HepG2 (cell line): ENCODE measurements around the gene ELFN1. TPM values are rescaled to one million over a fixed set of nuclear protein-coding genes. Genes with fewer than 3 reads are reported as not detected.

Experiments used
- ATAC-seq: fragments of 200-7000 bp; cut with Tn5 transposase; 3 replicates; pipeline ENCODE4 v1.9.1; 2020; ENCODE audit warnings: mild to moderate bottlenecking, moderate library complexity
- BruUV-seq: library from RNA; stranded (reverse); fragments of 400-500 nt; replicated peaks from 2 replicates; lab custom pipeline; 2021; lab: Mats Ljungman, UMichigan
- CTCF ChIA-PET: fragments of 300-600 bp; formaldehyde crosslinking; extraction: SDS; loops from one replicate; lab custom pipeline; 2021; ENCODE audit warnings: low total read pairs, inconsistent platforms, low intra/inter-chr PET ratio; lab: Yijun Ruan, JAX
- POLR2A ChIA-PET: fragments of 350-600 bp; sonication (Branson Sonifier 250); formaldehyde crosslinking; loops from one replicate; lab custom pipeline; 2020; ENCODE audit warnings: antibody characterized with exemption, inconsistent platforms; lab: Yijun Ruan, JAX
- DNase-seq: peaks from one replicate; pipeline ENCODE4 v3.0.0-alpha.2; 2015; ENCODE audit warnings: low spot score
- FAIRE-seq: peaks from 3 replicates; lab custom pipeline; 2011; peaks lifted over from hg19 to GRCh38; lab: Jason Lieb, UNC
- H2AFZ ChIP-seq: one replicate; pipeline ENCODE4 v1.6.1; 2011; ENCODE audit warnings: low read length, inconsistent platforms
- H3K27ac ChIP-seq: fragments of 300-600 bp; 3 replicates; pipeline ENCODE4 v1.8.0; 2011; ENCODE audit warnings: mixed run types, mild to moderate bottlenecking, mixed read lengths, low read length, inconsistent platforms; ENCODE audit not compliant: insufficient read depth; ENCODE audit errors: extremely low read length
- H3K27me3 ChIP-seq, 2 experiments: fragments of 200-600 bp in 1 of 2; 2 replicates in 1 of 2; 3 replicates in 1 of 2; pipeline versions ENCODE4 v1.6.0 to v1.8.0; 2011; ENCODE audit warnings: low read length in 2 of 2, mild to moderate bottlenecking in 2 of 2, moderate library complexity in 2 of 2, inconsistent platforms in 1 of 2; ENCODE audit not compliant: insufficient read depth in 2 of 2, control insufficient read depth in 1 of 2
- H3K36me3 ChIP-seq, 2 experiments: fragments of 200-600 bp in 1 of 2; replicated peaks in 1 of 2; 2 replicates in 1 of 2; 3 replicates in 1 of 2; pipeline versions ENCODE4 v1.5.1 to v1.8.0; 2011; ENCODE audit warnings: low read length in 2 of 2, inconsistent platforms in 1 of 2; ENCODE audit not compliant: insufficient read depth in 2 of 2, control insufficient read depth in 1 of 2
- H3K4me1 ChIP-seq: 2 replicates; pipeline ENCODE4 v1.5.1; 2012; ENCODE audit warnings: low read length, inconsistent platforms; ENCODE audit not compliant: insufficient read depth
- H3K4me2 ChIP-seq: 2 replicates; pipeline ENCODE4 v1.6.0; 2011; ENCODE audit warnings: low read depth, low read length, inconsistent platforms
- H3K4me3 ChIP-seq, 3 experiments: fragments of 200-600 bp in 1 of 3; sonication (generic), shearing (Covaris generic) in 1 of 3; replicated peaks in 1 of 3; 2 replicates each; pipeline ENCODE4 v1.5.1; 2011 to 2016; ENCODE audit warnings: low read length in 3 of 3, inconsistent platforms in 2 of 3, low read depth in 2 of 3, mild to moderate bottlenecking in 2 of 3, control low read depth in 1 of 3, mixed read lengths in 1 of 3; ENCODE audit not compliant: insufficient read depth in 1 of 3
- H3K79me2 ChIP-seq: one replicate; pipeline ENCODE4 v1.6.1; 2011; ENCODE audit warnings: low read length, inconsistent platforms; ENCODE audit not compliant: insufficient read depth
- H3K9ac ChIP-seq: 2 replicates; pipeline ENCODE4 v1.6.0; 2011; ENCODE audit warnings: mild to moderate bottlenecking, low read depth, low read length, inconsistent platforms; ENCODE audit not compliant: insufficient read depth
- H3K9me3 ChIP-seq: 2 replicates; pipeline ENCODE4 v1.5.1; 2012; ENCODE audit warnings: mild to moderate bottlenecking, low read length
- H4K20me1 ChIP-seq: 2 replicates; pipeline ENCODE4 v1.6.0; 2011; ENCODE audit warnings: inconsistent platforms, mild to moderate bottlenecking, low read length, moderate library complexity; ENCODE audit not compliant: insufficient read depth
- AKAP8 ChIP-seq: sonication (generic); formaldehyde crosslinking; IDR thresholded peaks from 2 replicates; pipeline ENCODE4 v1.5.1; 2020; ENCODE audit warnings: mild to moderate bottlenecking, missing genetic modification reagents
- BRD4 ChIP-seq: sonication (generic); formaldehyde crosslinking; IDR thresholded peaks from 2 replicates; pipeline ENCODE4 v1.4.0; 2020; ENCODE audit warnings: missing genetic modification reagents
- TARDBP ChIP-seq: sonication (generic); formaldehyde crosslinking; IDR thresholded peaks from 2 replicates; pipeline ENCODE4 v1.8.0; 2022; ENCODE audit warnings: mild to moderate bottlenecking, missing genetic modification reagents
- ZBTB33 ChIP-seq: sonication (generic); formaldehyde crosslinking; IDR thresholded peaks from 2 replicates; pipeline ENCODE4 v1.4.0; 2020; ENCODE audit warnings: missing genetic modification reagents
- ZNF570 ChIP-seq: sonication (generic); formaldehyde crosslinking; IDR thresholded peaks from 2 replicates; pipeline ENCODE4 v1.4.0; 2020; ENCODE audit warnings: mild to moderate bottlenecking, missing genetic modification reagents, borderline replicate concordance
- ZNF780A ChIP-seq: sonication (generic); formaldehyde crosslinking; IDR thresholded peaks from 2 replicates; pipeline ENCODE4 v1.8.0; 2022; ENCODE audit warnings: mild to moderate bottlenecking, missing genetic modification reagents, moderate library complexity
- WGBS: methylation state at CpG from one replicate; pipeline ENCODE4 v1.1.6; 2017; ENCODE audit warnings: low lambda C conversion rate; 5-methylcytosine and 5-hydroxymethylcytosine counted together
- in situ Hi-C: cut with HindIII; loops from 2 replicates; pipeline ENCODE4 v1.10.0; 2017; ENCODE audit warnings: low pct_unique_long_range_greater_than_20kb; ENCODE audit not compliant: extremely low pct_ligation_motif_present
- intact Hi-C: fragments of 100-400 bp; cut with micrococcal nuclease; formaldehyde crosslinking; loops from one replicate; pipeline ENCODE4 v1.10.0; 2022; ENCODE audit not compliant: unreplicated experiment
- polyA plus RNA-seq, 8 experiments: library from polyadenylated mRNA; depleted of rRNA in 3 of 8; stranded (reverse) in 7 of 8; unstranded in 1 of 8; fragments of >200 nt; fragmentation: Illumina TruSeq in 4 of 8; extraction: Trizol in 4 of 8; gene quantifications; 2 replicates each; pipeline versions ENCODE4 v1.2.1 to v1.2.3, GENCODE V29; 2011 to 2016; ENCODE audit warnings: low read depth in 4 of 8, missing spikeins in 1 of 8, mixed read lengths in 1 of 8; ENCODE audit not compliant: insufficient read depth in 1 of 8
- total RNA-seq, 5 experiments: library from RNA; depleted of rRNA; stranded (reverse); fragments of >200 nt; fragmentation: Illumina TruSeq; extraction: Trizol; gene quantifications; 2 replicates each; pipeline ENCODE4 v1.2.3, GENCODE V29; 2016; ENCODE audit warnings: low read depth in 1 of 5
- TF ChIP-seq, protein P1 (sequence below): sonication (generic); formaldehyde crosslinking; IDR thresholded peaks from 2 replicates; pipeline ENCODE4 v1.4.0; 2020; ENCODE audit warnings: missing genetic modification reagents, mild to moderate bottlenecking, borderline replicate concordance
- TF ChIP-seq, protein P2 (sequence below): sonication (generic); formaldehyde crosslinking; IDR thresholded peaks from 2 replicates; pipeline ENCODE4 v1.9.0; 2021; ENCODE audit warnings: missing genetic modification reagents, borderline replicate concordance

Gene ELFN1
- total and polyA plus RNA-seq, 2 of the 13 experiments (the other 11 are each of a cell fraction or from before 2014, with no cell fraction given) = 0.13 to 0.18 TPM

DNA sequence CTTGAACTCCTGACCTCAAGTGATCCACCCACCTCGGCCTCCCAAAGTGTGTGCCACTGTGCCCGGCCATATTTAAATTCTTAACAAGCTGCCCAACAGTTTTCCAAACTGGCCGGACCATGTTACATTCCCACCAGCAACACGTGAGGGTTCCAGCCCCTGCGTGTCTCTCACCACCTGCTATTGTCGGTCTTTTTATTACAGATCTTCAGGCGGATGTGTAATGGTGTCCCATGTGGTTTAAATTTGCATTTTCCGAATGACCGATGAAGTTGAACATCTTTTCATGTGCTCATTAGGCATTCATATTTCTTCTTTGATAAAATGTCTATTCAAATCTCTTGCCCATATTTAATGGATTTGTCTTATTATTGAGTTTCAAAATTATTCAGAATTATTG, 11.5 kb downstream of the ELFN1 start:
- H3K4me1 ChIP-seq = no peaks in the 10 kb centered on the region
- no peak overlapping the region for H2AFZ ChIP-seq
- no peak overlapping the region for H3K27ac ChIP-seq
- FAIRE-seq (no peak), DNase-seq (no peak), ATAC-seq (no peak)
- CTCF ChIA-PET = no interaction called here
- WGBS = 72% methylated on average over 9 of the region's 9 CpGs
- intact Hi-C loops = no loop called here
- H3K79me2 ChIP-seq = no peaks in the 10 kb centered on the region
- H3K4me3 ChIP-seq = no peak overlapping the region
- BruUV-seq = no TSS peak
- H3K4me2 ChIP-seq = no peak overlapping the region
- peaks cover 4 to 11% of the 10 kb centered on the region in 2 experiments; a peak in 3 of 5 replicates for H3K27me3 ChIP-seq
- H4K20me1 ChIP-seq = no peaks in the 10 kb centered on the region
- TF ChIP-seq BRD4 (CRISPR knock-in tag) = no peak
- TF ChIP-seq, protein P1, sequence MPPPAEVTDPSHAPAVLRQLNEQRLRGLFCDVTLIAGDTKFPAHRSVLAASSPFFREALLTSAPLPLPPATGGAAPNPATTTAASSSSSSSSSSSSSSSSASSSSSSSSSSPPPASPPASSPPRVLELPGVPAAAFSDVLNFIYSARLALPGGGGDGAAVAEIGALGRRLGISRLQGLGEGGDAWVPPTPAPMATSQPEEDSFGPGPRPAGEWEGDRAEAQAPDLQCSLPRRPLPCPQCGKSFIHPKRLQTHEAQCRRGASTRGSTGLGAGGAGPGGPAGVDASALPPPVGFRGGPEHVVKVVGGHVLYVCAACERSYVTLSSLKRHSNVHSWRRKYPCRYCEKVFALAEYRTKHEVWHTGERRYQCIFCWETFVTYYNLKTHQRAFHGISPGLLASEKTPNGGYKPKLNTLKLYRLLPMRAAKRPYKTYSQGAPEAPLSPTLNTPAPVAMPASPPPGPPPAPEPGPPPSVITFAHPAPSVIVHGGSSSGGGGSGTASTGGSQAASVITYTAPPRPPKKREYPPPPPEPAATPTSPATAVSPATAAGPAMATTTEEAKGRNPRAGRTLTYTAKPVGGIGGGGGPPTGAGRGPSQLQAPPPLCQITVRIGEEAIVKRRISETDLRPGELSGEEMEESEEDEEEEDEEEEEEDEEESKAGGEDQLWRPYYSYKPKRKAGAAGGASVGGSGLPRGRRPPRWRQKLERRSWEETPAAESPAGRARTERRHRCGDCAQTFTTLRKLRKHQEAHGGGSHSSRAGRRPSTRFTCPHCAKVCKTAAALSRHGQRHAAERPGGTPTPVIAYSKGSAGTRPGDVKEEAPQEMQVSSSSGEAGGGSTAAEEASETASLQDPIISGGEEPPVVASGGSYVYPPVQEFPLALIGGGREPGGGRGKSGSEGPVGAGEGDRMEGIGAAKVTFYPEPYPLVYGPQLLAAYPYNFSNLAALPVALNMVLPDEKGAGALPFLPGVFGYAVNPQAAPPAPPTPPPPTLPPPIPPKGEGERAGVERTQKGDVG = no peak
- no peak for TF ChIP-seq TARDBP
- TF ChIP-seq, protein P2, sequence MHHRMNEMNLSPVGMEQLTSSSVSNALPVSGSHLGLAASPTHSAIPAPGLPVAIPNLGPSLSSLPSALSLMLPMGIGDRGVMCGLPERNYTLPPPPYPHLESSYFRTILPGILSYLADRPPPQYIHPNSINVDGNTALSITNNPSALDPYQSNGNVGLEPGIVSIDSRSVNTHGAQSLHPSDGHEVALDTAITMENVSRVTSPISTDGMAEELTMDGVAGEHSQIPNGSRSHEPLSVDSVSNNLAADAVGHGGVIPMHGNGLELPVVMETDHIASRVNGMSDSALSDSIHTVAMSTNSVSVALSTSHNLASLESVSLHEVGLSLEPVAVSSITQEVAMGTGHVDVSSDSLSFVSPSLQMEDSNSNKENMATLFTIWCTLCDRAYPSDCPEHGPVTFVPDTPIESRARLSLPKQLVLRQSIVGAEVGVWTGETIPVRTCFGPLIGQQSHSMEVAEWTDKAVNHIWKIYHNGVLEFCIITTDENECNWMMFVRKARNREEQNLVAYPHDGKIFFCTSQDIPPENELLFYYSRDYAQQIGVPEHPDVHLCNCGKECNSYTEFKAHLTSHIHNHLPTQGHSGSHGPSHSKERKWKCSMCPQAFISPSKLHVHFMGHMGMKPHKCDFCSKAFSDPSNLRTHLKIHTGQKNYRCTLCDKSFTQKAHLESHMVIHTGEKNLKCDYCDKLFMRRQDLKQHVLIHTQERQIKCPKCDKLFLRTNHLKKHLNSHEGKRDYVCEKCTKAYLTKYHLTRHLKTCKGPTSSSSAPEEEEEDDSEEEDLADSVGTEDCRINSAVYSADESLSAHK (CRISPR knock-in tag) = no peak
- no peak for TF ChIP-seq AKAP8 (CRISPR knock-in tag)
- TF ChIP-seq ZNF780A (CRISPR knock-in tag) = no peak
- no peak for TF ChIP-seq ZBTB33
- TF ChIP-seq ZNF570 (CRISPR knock-in tag) = no peak
- no peaks in the 10 kb centered on the region for H3K36me3 ChIP-seq
- H3K9ac ChIP-seq = no peak overlapping the region
- H3K9me3 ChIP-seq = no peaks in the 10 kb centered on the region
- POLR2A ChIA-PET = no interaction called here
- in situ Hi-C loops = no loop called here
